ENCODE results near the gene FAT1. TPM values are rescaled to one million over a fixed set of nuclear protein-coding genes. Genes with fewer than 3 reads are reported as not detected.

The FAT1 gene
- total RNA-seq, 1 donor from 2014 or later, result 106 TPM

GRCh38 chr4:186755550-186756519 is 32.2 kb upstream of the FAT1 start:
- Histone ChIP-seq H3K36me3 (no peaks in the 10 kb centered on the region), H3K9me3 (no peaks in the 10 kb centered on the region), H3K4me3 (no peak overlapping the region), H3K27ac (no peak overlapping the region), H3K4me1 (no peaks in the 10 kb centered on the region), H3K27me3 (ENCODE audit: low read depth) (no peaks in the 10 kb centered on the region)
- DNase-seq, result no peak
- TF ChIP-seq, protein P1, sequence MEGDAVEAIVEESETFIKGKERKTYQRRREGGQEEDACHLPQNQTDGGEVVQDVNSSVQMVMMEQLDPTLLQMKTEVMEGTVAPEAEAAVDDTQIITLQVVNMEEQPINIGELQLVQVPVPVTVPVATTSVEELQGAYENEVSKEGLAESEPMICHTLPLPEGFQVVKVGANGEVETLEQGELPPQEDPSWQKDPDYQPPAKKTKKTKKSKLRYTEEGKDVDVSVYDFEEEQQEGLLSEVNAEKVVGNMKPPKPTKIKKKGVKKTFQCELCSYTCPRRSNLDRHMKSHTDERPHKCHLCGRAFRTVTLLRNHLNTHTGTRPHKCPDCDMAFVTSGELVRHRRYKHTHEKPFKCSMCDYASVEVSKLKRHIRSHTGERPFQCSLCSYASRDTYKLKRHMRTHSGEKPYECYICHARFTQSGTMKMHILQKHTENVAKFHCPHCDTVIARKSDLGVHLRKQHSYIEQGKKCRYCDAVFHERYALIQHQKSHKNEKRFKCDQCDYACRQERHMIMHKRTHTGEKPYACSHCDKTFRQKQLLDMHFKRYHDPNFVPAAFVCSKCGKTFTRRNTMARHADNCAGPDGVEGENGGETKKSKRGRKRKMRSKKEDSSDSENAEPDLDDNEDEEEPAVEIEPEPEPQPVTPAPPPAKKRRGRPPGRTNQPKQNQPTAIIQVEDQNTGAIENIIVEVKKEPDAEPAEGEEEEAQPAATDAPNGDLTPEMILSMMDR (IDR thresholded peaks at IDR 0.05), result no peak
- intact Hi-C loops (cut with DNase I), result no loop called here
- ATAC-seq, result no peak

GRCh38 chr4:186754976-186755375 is 31.3 kb upstream of the FAT1 start:
- intact Hi-C loops (cut with DNase I), result no loop called here
- H3K27ac ChIP-seq, result no peak overlapping the region
- TF ChIP-seq, protein P1 (IDR thresholded peaks at IDR 0.05), result no peak

DNA sequence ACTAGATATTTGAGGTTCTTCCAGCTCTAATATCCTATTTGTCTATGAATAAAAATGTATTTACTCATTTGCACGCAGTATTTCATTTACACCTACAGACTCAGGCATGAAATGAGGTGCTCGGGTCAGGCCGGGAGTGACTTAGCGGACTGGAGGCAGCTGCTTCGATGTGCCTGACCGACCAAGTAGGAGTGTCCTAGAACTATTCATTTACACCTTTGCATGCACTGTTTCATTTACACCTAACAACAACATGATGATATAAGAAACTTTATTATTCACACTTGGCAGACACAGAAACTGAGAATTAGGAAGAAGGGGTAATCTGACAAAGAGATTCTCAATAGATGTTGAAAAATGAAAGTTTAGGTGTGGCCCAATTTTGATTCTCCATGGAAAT is 28.7 kb upstream of the FAT1 start:
- Histone ChIP-seq H3K4me3 (no peak overlapping the region), H3K9me3 (no peaks in the 10 kb centered on the region), H3K4me1 (no peaks in the 10 kb centered on the region), H3K27me3 (ENCODE audit: low read depth) (no peaks in the 10 kb centered on the region), H3K36me3 (no peaks in the 10 kb centered on the region), H3K27ac (no peak overlapping the region)
- ATAC-seq (no peak), DNase-seq (no peak)
- intact Hi-C loops (cut with DNase I), result no loop called here
- TF ChIP-seq, protein P1 (IDR thresholded peaks at IDR 0.05), result no peak

More at GRCh38 chr4:186754976-186755375, 31.3 kb upstream of the FAT1 start:
- DNase-seq (no peak), ATAC-seq (no peak)
- Histone ChIP-seq H3K4me1 (no peaks in the 10 kb centered on the region), H3K4me3 (no peak overlapping the region), H3K9me3 (no peaks in the 10 kb centered on the region), H3K36me3 (no peaks in the 10 kb centered on the region), H3K27me3 (ENCODE audit: low read depth) (no peaks in the 10 kb centered on the region)

GRCh38 chr4:186749611-186750281 is 26.1 kb upstream of the FAT1 start:
- TF ChIP-seq, protein P1 (IDR thresholded peaks at IDR 0.05), result no peak
- H3K4me3 ChIP-seq, result no peak overlapping the region
- ATAC-seq, result no peak
- H3K36me3 ChIP-seq, result no peaks in the 10 kb centered on the region
- intact Hi-C loops (cut with DNase I), result no loop called here
- DNase-seq, result no peak
- H3K27me3 ChIP-seq (ENCODE audit: low read depth), result no peaks in the 10 kb centered on the region
- H3K9me3 ChIP-seq, result no peaks in the 10 kb centered on the region
- H3K27ac ChIP-seq, result no peak overlapping the region
- H3K4me1 ChIP-seq, result no peaks in the 10 kb centered on the region

- ATAC-seq (no peak), DNase-seq (no peak)
- H3K4me1 ChIP-seq, result no peaks in the 10 kb centered on the region
- H3K27me3 ChIP-seq (ENCODE audit: low read depth), result no peaks in the 10 kb centered on the region
- intact Hi-C loops (cut with DNase I), result no loop called here
- TF ChIP-seq, protein P1 (IDR thresholded peaks at IDR 0.05), result no peak
- H3K9me3 ChIP-seq, result no peaks in the 10 kb centered on the region
- no peaks in the 10 kb centered on the region for H3K36me3 ChIP-seq
- no peak overlapping the region for H3K27ac ChIP-seq
- H3K4me3 ChIP-seq, result no peak overlapping the region
Observed at GRCh38 chr4:186746581-186746980, 22.9 kb upstream of the FAT1 start.

All from lower lobe of right lung (tissue), 2 donors.